GM18907 (cell line): ENCODE data around the gene NCSTN.
A peak's percentile ranks its signal among the peaks of the same experiment; 100 is the strongest.
"Not testable (repeated sequence)": the region's sequence is repeated elsewhere in the genome, so short reads cannot be mapped to it uniquely, and the experiment has no call there.

Experiments
- ATAC-seq: cut with Tn5 transposase; IDR thresholded peaks from one replicate; pipeline ENCODE4 v1.9.1; 2021; ENCODE audit warnings: mild to moderate bottlenecking, moderate library complexity; ENCODE audit not compliant: unreplicated experiment

The NCSTN gene

DNA sequence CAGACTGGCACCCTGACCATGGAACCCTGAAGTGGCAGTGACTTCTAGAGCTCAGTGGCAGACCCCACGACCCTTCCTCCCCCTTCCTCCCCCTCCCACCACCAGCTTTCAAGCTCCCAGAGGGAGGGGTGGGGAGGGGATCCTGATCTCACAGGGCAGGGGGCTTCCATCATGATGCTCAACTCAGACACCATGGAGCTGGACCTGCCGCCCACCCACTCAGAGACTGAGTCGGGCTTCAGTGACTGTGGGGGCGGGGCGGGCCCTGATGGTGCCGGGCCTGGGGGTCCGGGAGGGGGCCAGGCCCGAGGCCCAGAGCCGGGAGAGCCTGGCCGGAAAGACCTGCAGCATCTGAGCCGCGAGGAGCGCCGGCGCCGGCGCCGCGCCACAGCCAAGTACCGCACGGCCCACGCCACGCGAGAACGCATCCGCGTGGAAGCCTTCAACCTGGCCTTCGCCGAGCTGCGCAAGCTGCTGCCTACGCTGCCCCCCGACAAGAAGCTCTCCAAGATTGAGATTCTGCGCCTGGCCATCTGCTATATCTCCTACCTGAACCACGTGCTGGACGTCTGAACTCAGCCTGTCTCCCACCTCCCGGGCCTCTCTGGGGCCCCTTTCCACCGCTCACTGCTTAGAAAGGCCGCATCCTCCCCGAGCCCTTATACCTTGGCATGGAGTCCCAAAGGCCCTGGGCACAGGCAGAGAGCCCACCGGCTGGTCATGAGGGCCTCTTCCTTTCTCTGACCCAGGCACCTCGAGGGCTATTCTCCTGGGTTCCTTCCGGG is 27.6 kb downstream of the NCSTN start:
- ATAC-seq, result no peak

DNA sequence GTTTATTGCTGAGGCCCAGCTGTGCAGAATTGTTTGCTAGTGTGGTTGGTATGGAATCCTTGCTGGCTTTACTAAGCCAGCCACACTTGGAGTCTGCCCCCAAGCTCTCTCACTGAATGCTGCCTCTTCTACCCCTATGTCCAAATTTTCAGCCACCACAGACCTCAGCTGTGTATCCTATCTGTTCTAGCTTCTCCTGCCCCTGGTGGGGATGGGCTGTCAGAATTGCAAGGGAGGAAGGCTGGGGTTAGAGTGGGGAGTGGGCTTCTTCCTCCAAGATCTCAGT is 28.1 kb downstream of the NCSTN start:
- no peak for ATAC-seq

DNA sequence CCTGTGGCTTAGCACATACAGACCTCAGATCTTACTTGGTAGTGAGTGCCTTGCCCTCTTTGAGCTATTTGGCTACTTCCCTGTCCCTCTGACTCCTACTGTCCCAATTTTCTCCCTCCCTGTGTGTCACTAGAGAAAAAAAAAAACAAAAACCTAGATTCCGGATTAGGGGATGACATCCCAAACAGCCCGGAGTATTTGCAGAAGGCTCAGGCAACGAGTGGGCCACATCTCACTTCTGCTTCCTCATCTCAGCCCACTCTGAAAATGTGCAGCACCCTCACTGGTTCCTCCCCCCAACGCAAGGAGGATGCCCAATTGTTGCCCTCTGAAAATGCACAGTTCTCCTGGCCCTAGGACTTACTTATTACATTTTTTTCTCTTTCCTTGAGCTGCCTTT is 28.6 kb downstream of the NCSTN start:
- no peak for ATAC-seq

- no peak for ATAC-seq
These were observed 30.5 kb downstream of the NCSTN start for GRCh38 chr1:160373696-160374095.

- no peak for ATAC-seq
These were observed 31.3 kb downstream of the NCSTN start for GRCh38 chr1:160374306-160375110.

- no peak for ATAC-seq
These were observed 32.8 kb downstream of the NCSTN start for GRCh38 chr1:160375788-160376524.

DNA sequence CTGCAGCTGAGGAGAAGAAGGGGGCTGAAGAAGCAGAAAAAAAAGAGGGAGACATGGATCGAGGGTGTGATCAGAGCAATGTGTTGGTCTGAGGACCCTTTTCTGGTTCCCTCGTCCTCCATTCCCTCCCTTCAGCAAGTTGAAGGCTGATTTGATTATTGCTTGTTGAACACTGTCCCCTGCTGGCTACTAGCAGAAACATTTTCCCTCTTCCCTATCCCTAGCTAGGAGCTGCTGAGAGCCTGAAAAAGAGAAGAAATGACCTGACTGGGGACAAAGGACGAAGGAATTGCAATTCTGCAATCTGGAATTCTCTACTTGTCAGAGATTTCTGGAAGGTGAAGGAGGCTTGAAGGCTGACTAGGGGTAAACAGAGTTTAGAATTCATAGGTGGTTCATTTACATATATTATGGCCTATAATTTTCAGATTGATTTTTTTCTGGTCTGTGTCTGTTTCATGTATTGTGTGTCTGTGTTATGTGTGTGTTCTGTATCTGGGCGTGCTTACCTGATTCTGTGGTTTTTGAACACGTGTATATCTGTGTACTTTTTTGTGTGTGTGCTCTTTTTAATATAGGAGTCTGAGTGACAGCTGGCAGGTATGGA is 33.4 kb downstream of the NCSTN start:
- peak; percentile 62 for ATAC-seq

GRCh38 chr1:160377585-160378206 is 34.5 kb downstream of the NCSTN start:
- ATAC-seq, result no peak

DNA sequence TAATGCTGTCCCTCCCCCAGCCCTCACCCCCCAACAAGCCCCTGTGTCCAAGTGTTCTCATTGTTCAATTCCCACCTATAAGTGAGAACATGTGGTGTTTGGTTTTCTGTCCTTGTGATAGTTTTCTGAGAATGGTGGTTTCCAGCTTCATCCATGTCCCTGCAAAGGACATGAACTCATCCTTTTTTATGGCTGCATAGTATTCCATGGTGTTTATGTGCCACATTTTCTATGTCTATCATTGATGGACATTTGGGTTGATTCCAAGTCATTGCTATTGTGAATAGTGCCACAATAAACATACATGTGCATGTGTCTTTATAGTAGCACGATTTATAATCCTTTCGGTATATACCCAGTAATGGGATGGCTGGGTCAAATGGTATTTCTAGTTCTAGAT is 41.6 kb downstream of the NCSTN start:
- ATAC-seq, result not testable (repeated sequence)

- not testable (repeated sequence) for ATAC-seq
These were observed 45.2 kb downstream of the NCSTN start for GRCh38 chr1:160388406-160388805.

GRCh38 chr1:160394673-160395072 is 51.5 kb downstream of the NCSTN start:
- ATAC-seq, result no peak

GRCh38 chr1:160397651-160398050 is 54.5 kb downstream of the NCSTN start:
- no peak for ATAC-seq

DNA sequence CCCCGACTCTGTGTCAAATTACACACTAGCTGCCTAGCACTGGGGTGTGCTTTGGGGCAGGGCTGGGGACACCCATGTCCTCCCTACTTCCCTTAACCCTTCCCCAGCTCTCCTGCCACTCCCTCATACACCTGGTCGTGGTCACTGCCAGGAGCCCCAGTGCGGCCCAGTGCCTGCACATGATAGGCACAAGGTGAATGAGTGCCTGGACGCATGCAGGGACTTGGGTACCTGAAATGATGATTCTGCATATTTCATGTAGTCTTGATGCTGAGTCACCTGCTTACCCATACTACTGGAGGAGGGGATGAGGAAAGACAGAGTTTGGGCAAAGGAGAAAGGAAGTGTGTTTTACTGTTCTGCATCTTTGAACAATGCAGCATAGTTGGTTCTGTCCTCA is 55.6 kb downstream of the NCSTN start:
- no peak for ATAC-seq

GRCh38 chr1:160399544-160400222 is 56.5 kb downstream of the NCSTN start:
- no peak for ATAC-seq

GRCh38 chr1:160400223-160400645 is 57.1 kb downstream of the NCSTN start, which contains the start of gene VANGL2:
Gene VANGL2 (plus strand): TSS chr1:160400564. CDS start chr1:160415838, 15,274 bp downstream.
- ATAC-seq, result peak; percentile 46

GRCh38 chr1:160400646-160401486 is 57.7 kb downstream of the NCSTN start:
- no peak for ATAC-seq

DNA sequence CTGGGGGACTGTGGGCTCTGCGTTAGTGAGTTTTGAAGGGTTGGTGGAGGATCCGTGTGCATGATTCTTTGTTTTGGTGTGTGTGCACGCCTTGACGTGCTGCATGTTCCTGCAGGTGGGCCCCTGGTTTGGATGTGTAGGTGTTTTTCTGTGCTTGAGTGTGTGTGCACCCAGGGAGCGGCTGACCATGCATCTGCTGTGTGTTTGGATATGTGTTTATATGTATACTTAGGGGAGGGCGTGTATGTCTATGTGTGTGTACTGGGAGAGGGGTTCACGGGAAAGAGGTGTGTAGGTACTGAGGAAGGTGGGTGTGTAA is 58.3 kb downstream of the NCSTN start:
- no peak for ATAC-seq

DNA sequence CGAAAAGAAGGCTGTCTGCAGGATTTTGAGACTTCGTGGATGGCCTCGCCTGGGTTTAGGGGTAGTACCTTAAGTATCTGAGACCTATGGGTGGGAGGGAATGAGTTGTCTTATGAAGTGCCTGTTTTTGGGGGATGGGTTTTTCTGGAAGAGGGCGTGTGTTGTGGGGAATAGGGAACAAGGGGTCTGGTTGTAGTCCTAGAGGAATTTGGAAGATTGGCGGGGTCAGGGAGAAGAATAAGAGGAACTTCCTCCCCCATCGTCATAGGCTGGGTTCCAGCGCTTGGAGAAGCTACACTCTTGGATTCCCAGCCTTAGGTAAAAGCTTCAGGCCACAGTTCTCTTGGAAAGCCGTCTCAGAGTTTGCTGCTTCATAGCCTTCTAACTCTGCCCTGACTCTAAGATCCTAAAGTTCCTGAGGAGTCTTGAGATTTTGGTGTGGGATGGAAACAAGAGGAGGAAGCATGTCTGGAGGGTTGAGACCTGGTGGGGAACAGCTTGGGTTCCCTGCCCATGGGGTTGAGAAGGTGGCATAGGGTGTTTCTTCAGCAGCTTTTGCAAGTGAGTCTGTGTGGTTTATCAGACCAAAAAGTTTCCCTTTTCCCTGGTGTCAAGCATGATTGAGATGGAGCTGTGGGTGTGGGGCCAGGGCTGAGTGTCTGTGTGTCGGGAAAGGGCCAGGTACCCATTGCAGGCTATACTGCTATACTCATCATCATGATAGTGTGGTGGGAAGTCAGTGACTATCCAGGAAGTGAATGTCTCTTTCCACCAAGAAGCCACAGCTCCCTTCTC is 59.0 kb downstream of the NCSTN start:
- no peak for ATAC-seq

DNA sequence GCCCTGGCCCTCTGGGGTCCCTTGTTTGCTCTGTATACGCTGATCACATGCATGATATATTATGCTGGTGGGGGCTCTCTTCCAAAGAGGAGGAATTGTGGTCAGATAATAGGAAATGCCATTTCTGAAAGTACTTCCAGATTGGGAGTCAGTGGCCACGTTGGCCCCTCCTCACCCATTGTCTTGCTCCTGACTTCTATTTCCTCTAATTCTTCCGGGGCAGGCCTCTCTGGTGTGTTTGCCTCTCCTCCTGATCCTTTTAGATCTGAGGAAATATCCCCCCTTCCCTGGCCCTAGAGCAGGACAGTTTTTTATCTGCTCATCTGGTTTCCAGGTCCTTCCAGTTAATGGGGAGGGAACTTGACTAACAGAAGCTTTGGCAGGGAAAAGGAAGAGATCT is 60.1 kb downstream of the NCSTN start:
- ATAC-seq, result no peak
